Amniotic stem cell (primary cell): ENCODE results near the gene HNRNPC.
"Not testable (repeated sequence)": the region's sequence is repeated elsewhere in the genome, so short reads cannot be mapped to it uniquely, and the experiment has no call there.

ENCODE experiments used
- DNase-seq: peaks from one replicate; lab custom pipeline; 2025; lab: John Stamatoyannopoulos, UW

Gene HNRNPC

GRCh38 chr14:21269252-21270046, at the start of gene HNRNPC:
Gene HNRNPC, minus strand, starts transcription at chr14:21269442. Its CDS starts 35,249 bp downstream, at chr14:21234193.
- peak; percentile 98 for DNase-seq

GRCh38 chr14:21317398-21317797, 48.2 kb upstream of the HNRNPC start:
- DNase-seq = no peak

- no peak for DNase-seq
Measured at GRCh38 chr14:21313512-21313911, 44.3 kb upstream of the HNRNPC start.

DNA sequence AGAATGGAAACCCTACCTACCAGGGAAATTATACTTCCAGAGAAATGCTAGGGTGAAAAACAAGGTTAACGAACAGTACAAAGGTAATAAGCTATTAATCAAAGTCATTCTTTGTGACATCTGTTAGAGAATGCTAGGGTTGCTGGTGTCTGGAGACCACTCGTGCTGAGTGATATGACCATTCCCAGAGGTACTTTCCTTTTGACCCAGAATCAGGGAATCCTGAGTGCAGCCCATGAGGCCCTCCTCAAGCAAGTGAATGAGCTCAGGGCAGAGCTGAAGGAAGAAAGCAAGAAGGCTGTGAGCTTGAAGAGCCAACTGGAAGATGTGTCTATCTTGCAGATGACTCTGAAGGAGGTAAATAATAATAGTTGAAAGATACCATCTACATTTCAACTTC, 42.4 kb upstream of the HNRNPC start:
- no peak for DNase-seq

DNA sequence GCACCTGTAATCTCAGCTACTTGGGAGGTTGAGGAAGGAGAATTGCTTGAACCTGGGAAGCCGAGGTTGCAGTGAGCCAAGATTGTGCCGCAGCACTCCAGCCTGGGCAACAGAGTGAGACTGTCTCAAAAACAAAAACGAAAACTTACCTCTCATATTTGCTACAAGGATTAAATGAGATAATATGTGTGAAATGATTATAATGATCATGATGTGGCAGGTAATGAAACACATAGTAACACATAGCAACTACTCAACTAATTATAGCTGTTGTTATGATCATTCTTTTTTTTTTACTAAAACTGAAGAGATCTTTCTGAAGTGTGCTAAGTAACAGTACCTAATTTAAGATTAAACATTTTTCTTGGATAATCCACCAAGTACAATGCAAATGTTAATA, 40.7 kb upstream of the HNRNPC start:
- no peak for DNase-seq

DNA sequence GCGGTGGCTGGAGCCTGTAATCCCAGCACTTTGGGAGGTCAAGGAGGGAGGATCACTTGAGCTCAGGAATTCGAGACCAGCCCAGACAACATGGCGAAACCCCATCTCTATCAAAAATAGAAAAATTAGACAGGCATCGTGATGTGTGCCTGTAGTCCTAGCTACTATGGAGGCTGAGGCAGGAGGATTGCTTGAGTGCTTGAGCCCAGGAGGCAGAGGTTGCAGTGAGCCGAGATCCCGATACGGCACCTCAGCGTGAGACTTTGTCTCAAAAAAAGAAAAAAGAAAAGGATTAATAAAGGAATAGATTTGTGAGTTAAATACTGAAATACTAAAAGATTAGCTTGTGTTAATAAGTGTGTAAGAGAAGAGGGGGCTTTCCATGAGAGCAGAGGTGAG, 40.0 kb upstream of the HNRNPC start:
- DNase-seq = no peak

- DNase-seq = peak; percentile 20
Measured at GRCh38 chr14:21308479-21309237, 39.4 kb upstream of the HNRNPC start.

DNA sequence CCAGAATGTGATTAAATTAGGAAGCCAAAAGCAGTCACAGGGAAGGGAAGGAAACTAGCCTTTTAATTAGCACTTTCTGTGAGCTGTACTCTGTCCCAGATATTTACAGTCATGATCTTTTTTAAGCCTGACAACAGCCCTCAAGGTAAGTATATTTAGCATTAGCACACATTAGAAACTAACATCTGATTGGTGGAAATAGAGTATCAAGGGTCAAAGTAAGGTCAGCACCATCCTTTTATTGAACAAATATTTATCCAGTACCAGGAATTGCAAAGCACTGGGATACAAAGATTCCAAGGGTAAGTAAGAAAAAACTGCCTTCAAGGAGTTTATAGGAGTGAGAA, 38.9 kb upstream of the HNRNPC start:
- no peak for DNase-seq

DNA sequence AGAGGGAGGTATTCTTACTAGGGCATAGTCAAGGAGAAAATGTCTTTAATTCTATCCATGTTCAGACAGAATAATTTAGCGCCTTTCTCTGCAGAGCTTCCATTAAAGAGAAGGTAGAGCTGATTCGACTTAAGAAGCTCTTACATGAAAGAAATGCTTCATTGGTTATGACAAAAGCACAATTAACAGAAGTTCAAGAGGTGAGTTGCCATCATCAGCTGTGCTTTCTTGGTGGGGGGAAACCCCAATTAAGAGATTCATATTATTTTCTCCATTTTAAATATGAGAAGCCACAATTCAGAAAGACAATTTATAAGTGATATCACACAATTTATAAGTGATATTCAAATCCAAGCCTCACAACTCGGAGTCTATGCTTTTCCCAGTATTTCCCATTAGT, 38.4 kb upstream of the HNRNPC start:
- DNase-seq = no peak

DNA sequence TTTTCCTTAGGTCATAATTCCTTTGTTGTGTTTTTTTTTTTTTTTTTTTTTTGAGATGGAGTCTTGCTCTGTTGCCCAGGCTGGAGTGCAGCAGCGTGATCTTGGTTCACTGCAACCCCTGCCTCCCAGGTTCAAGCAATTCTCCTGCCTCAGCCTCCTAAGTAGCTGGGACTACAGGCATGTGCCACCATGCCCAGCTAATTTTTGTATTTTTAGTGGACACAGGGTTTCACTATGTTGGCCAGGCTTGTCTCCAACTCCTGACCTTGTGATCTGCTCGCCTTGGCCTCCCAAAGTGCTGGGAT, 33.5 kb upstream of the HNRNPC start:
- DNase-seq = not testable (repeated sequence)

GRCh38 chr14:21302013-21302835, 33.0 kb upstream of the HNRNPC start:
- DNase-seq = no peak

DNA sequence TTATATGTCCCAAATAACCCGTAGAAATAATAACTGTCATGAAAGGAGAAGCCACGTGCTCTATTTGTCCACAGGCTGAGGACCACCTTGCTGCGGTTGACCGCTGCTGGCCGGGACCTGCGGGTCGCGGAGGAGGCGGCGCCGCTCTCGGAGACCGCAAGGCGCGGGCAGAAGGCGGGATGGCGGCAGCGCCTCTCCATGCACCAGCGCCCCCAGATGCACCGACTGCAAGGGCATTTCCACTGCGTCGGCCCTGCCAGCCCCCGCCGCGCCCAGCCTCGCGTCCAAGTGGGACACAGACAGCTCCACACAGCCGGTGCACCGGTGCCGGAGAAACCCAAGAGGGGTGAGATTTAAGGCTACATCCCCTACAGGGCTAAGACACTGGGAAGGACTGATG, 31.6 kb upstream of the HNRNPC start:
- DNase-seq = no peak

DNA sequence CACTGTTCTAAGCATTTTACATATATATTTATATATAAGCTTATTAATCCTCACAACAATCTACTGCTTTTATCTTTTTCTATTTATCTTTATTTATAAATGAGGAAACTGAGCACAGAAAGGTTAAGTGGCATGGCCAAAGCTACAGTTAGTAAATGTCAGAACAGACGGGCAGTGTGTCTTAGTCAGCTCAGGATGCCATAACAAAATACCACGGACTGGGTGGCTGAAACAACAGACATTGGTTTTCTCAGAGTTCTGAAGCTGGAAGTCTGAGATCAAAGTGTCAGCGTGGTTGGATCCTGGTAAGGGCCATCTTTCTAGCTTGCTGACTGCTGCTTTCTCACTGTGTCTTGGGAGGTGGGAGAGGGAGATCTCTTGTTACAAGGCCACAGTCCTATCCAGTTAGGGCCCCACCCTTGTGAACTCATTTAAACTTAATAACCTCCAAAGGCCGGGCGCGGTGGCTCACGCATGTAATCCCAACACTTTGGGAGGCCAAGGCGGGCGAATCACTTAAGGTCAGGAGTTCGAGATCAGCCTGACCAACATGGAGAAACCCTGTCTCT, 30.4 kb upstream of the HNRNPC start:
- DNase-seq = no peak

DNA sequence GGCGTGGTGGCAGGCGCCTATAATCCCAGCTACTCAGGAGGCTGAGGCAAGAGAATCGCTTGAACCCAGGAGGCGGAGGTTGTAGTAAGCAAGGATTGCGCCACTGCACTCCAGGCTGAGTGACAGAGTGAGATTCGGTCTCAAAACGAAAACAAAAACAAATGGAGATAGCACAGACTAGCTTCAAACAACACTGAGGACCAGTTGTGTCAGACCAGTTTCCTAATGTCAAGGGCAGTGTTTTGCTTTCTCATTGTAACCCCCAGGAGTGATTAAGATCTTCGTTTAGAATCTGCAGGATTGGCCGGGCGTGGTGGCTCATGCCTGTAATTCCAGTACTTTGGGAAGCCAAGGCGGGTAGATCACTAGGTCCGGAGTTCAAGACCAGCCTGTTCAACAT, 29.1 kb upstream of the HNRNPC start:
- DNase-seq = no peak

DNA sequence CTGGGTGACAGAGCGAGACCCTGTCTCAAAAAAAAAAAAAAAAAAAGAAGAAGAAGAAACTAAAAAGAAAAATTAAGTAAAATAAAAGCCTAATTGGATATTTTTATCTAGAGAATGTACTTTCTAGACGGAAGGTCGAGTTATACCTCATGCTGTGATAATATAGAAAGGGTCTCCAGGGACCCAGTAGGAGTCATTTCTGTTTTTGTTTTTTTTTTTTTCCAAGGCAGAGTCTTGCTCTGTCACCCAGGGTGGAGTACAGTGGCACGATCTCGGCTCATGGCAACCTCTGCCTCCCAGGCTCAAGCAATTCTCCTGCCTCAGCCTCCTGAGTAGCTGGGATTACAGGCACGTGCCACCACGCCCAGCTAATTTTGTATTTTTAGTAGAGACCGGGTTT, 24.8 kb upstream of the HNRNPC start:
- not testable (repeated sequence) for DNase-seq

DNA sequence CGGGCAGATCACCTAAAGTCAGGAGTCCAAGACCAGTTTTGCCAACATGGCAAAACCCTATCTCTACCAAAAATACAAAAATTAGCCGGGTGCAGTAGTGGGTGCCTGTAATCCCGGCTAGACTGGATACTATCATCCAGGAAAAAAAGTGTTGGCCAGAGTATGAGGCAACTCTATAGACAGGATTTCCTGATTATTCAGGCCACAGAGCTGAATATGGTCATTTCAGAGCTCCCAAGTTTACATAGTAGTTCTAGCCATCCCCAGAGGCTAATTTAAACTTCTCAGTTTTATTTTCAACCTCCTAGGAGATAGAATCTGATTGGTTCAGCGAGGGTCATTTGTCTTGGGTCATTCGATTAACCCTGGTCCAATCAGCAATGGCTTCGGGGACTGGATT, 17.9 kb upstream of the HNRNPC start:
- DNase-seq = no peak

DNA sequence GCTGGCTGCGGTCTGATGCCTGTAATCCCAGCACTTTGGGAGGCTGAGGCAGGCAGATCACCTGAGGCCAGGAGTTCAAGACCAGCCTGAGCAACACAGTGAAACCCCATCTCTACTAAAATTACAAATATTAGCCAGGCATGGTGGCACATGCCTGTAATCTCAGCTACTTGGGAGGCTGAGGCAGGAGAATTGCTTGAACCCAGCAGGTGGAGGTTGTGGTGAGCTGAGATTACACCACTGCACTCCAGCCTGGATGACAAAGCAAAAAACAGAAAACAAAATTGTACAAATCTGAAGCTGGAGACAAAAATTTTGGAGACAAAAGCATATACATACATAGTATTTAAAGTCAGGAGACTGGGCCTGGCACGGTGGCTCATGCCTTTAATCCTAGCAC, 17.3 kb upstream of the HNRNPC start:
- DNase-seq = not testable (repeated sequence)

DNA sequence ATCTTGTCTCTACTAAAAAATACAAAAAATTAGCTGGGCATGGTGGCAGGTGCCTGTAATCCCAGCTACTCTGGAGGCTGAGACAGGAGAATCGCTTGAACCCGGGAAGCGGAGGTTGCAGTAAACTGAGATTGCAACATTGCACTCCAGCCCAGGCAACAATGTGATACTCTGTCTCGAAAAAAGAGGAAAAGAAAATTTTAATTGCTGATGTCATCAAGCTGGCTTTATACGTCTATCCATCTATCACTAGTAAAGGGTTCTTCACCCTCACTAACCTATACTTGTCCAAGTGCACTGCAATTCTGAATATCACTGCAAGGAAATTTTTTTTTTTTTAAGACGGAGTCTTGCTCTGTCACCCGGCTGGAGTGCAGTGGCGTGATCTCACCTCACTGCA, 12.7 kb upstream of the HNRNPC start:
- DNase-seq = not testable (repeated sequence)

DNA sequence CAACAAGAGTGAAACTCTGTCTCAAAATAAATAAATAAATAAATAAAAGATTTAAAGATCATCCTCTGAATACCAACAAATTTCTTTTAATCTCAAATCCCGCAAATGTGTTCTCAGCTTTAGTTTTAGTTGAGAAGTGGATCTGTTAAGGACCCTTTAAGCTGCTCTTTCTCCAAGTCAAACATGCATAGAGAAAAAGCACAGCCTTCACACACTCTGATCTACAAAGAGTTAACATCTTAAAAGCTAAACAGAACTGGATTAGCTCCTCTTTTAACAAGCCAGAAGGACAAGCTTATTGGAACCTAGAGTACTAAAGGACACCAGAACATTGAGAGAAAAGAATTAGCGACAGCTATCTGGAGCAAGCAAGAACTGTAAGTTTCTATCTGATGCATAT, 10.5 kb upstream of the HNRNPC start, which contains the start of gene RPGRIP1:
TSS of gene RPGRIP1 (plus strand) at position 301 of the 400 bp plus-strand sequence. CDS start 7,894 bp downstream, outside the sequence.
- DNase-seq = no peak

- no peak for DNase-seq
Measured at GRCh38 chr14:21278632-21279031, 9.4 kb upstream of the HNRNPC start.

GRCh38 chr14:21275261-21275858, 6.1 kb upstream of the HNRNPC start:
- DNase-seq = no peak

GRCh38 chr14:21272661-21273060, 3.4 kb upstream of the HNRNPC start:
- DNase-seq = not testable (repeated sequence)
